Fibroblast of lung (primary cell): ENCODE data around the gene STPG4. TPM values are rescaled to one million over a fixed set of nuclear protein-coding genes. Genes with fewer than 3 reads are reported as not detected.

ENCODE experiments used
- DNase-seq, 2 donors: peaks; one replicate each; pipeline versions ENCODE4 v3.0.0 to v3.0.0-alpha.2; 2010; ENCODE audit warnings: low read depth in 2 of 2
- H2AFZ ChIP-seq: 2 replicates; pipeline ENCODE4 v1.5.1; 2012; ENCODE audit warnings: low read length, control low read depth, inconsistent platforms
- H3K27ac ChIP-seq: 2 replicates; pipeline ENCODE4 v1.5.1; 2011; ENCODE audit warnings: low read length, control low read depth; ENCODE audit not compliant: insufficient read depth
- H3K27me3 ChIP-seq: 2 replicates; pipeline ENCODE4 v1.5.1; 2011; ENCODE audit warnings: mild to moderate bottlenecking, low read length; ENCODE audit not compliant: control insufficient read depth, insufficient read depth
- H3K36me3 ChIP-seq: 2 replicates; pipeline ENCODE4 v1.5.1; 2011; ENCODE audit warnings: low read length; ENCODE audit not compliant: control insufficient read depth, insufficient read depth
- H3K4me1 ChIP-seq: 2 replicates; pipeline ENCODE4 v1.5.1; 2011; ENCODE audit warnings: low read length; ENCODE audit not compliant: control insufficient read depth, insufficient read depth; ENCODE audit errors: extremely low read depth
- H3K4me2 ChIP-seq: 2 replicates; pipeline ENCODE4 v1.5.1; 2011; ENCODE audit warnings: low read length, control low read depth; ENCODE audit not compliant: insufficient read depth; ENCODE audit errors: extremely low read depth
- H3K4me3 ChIP-seq, 4 experiments: fragments of 200-600 bp in 1 of 4; sonication (generic) in 1 of 4; replicated peaks in 1 of 4; 2 replicates each; pipeline ENCODE4 v1.5.1; 2011 to 2016; ENCODE audit warnings: low read length in 4 of 4, low read depth in 3 of 4, mild to moderate bottlenecking in 3 of 4, control low read depth in 2 of 4, inconsistent platforms in 1 of 4, mixed read lengths in 1 of 4; ENCODE audit not compliant: insufficient read depth in 1 of 4; ENCODE audit errors: control extremely low read depth in 1 of 4
- H3K79me2 ChIP-seq: 2 replicates; pipeline ENCODE4 v1.5.1; 2012; ENCODE audit warnings: mild to moderate bottlenecking, low read length, inconsistent platforms; ENCODE audit not compliant: control insufficient read depth, insufficient read depth
- H3K9ac ChIP-seq: 2 replicates; pipeline ENCODE4 v1.5.1; 2011; ENCODE audit warnings: mild to moderate bottlenecking, low read length, control low read depth; ENCODE audit not compliant: insufficient read depth
- H3K9me3 ChIP-seq: 2 replicates; pipeline ENCODE4 v1.5.1; 2012; ENCODE audit warnings: low read depth, low read length; ENCODE audit not compliant: control insufficient read depth, insufficient read depth
- H4K20me1 ChIP-seq: 2 replicates; pipeline ENCODE4 v1.5.1; 2011; ENCODE audit warnings: low read length; ENCODE audit not compliant: control insufficient read depth, insufficient read depth; ENCODE audit errors: extremely low read depth
- EZH2 ChIP-seq: IDR thresholded peaks from 2 replicates; pipeline ENCODE4 v1.5.1; 2012; ENCODE audit warnings: low read length, control low read depth, mild to moderate bottlenecking; ENCODE audit errors: missing control alignments
- polyA plus RNA-seq, 2 donors: library from polyadenylated mRNA; depleted of rRNA in 1 of 2; stranded (reverse) in 1 of 2; unstranded in 1 of 2; fragments of >200 nt; gene quantifications; 2 replicates each; pipeline ENCODE4 v1.2.1, GENCODE V29; 2011 to 2012; ENCODE audit warnings: missing spikeins in 1 of 2
- total RNA-seq: library from RNA; depleted of rRNA; stranded (reverse); fragments of >200 nt; gene quantifications from 2 replicates; pipeline ENCODE4 v1.2.1, GENCODE V29; 2014
- TF ChIP-seq, protein P1 (sequence below), 2 donors: IDR thresholded peaks in 1 of 2; conservative IDR thresholded peaks in 1 of 2; 1 replicate in 1 of 2; 2 replicates in 1 of 2; pipeline ENCODE4 v1.5.1; 2011 to 2012; ENCODE audit warnings: low read length in 2 of 2, control low read depth in 1 of 2, inconsistent platforms in 1 of 2, low read depth in 1 of 2, mild to moderate bottlenecking in 1 of 2

Gene STPG4
- total and polyA plus RNA-seq, 2 donors (not counting 1 experiment from before 2014, with no cell fraction given): 0.33 TPM; not detected in 1

DNA sequence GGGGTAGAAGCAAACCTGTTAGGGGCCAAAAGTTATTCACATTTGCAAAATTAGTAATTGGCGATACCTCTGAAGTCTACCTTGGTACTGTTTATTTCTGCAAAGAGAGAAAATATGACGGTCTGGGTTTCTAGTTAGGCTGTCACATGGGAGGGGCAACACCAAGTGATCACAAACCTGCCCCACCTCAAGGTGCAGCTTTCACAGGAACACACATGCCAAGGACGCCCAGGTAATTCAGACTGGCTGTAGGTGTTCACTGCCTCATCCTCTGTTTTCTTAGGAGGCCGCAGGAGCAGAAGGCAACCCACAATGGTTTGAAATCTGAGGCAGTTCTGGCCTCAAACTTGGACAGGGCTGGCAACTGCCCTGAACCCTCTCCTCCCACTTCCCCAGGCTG is 56.2 kb downstream of the STPG4 start:
- Histone ChIP-seq H3K4me2 (no peak overlapping the region), H3K27ac (no peak overlapping the region), H3K79me2 (no peaks in the 10 kb centered on the region), H4K20me1 (no peaks in the 10 kb centered on the region), H3K4me3 (no peak overlapping the region), H2AFZ (no peak overlapping the region), H3K4me1 (no peaks in the 10 kb centered on the region), H3K36me3 (no peaks in the 10 kb centered on the region), H3K9ac (no peak overlapping the region), H3K9me3 (no peaks in the 10 kb centered on the region), H3K27me3 (no peaks in the 10 kb centered on the region)
- DNase-seq: no peak
- TF ChIP-seq, protein P1, sequence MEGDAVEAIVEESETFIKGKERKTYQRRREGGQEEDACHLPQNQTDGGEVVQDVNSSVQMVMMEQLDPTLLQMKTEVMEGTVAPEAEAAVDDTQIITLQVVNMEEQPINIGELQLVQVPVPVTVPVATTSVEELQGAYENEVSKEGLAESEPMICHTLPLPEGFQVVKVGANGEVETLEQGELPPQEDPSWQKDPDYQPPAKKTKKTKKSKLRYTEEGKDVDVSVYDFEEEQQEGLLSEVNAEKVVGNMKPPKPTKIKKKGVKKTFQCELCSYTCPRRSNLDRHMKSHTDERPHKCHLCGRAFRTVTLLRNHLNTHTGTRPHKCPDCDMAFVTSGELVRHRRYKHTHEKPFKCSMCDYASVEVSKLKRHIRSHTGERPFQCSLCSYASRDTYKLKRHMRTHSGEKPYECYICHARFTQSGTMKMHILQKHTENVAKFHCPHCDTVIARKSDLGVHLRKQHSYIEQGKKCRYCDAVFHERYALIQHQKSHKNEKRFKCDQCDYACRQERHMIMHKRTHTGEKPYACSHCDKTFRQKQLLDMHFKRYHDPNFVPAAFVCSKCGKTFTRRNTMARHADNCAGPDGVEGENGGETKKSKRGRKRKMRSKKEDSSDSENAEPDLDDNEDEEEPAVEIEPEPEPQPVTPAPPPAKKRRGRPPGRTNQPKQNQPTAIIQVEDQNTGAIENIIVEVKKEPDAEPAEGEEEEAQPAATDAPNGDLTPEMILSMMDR (conservative IDR thresholded peaks at IDR 0.05 in 1 of 2, IDR thresholded peaks at IDR 0.05 in 1 of 2; ENCODE audit: low read depth in 1 of 2, low read length in 2 of 2): no peak
- no peak for TF ChIP-seq EZH2

DNA sequence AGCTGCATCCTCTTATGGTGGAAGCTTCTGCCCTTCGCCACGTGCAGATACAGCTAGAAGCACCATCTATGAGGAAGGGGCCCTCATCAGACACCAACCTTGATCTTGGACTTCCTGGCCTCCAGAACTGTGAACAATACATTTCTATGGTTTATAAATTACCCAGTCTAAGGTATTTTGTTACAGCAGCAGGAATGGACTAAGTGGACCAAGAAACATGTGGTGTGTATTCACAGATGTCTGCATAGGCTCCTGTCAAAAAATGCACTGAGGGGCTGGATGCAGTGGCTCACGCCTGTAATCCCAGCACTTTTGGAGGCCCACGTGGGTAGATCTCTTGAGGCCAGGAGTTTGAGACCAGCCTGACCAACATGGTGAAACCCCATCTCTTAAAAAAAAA is 57.5 kb downstream of the STPG4 start:
- Histone ChIP-seq H3K4me2 (no peak overlapping the region), H3K27me3 (no peaks in the 10 kb centered on the region), H3K27ac (no peak overlapping the region), H3K79me2 (no peaks in the 10 kb centered on the region), H3K36me3 (no peaks in the 10 kb centered on the region), H2AFZ (no peak overlapping the region), H3K9ac (no peak overlapping the region), H3K4me3 (no peak overlapping the region), H3K9me3 (no peaks in the 10 kb centered on the region), H4K20me1 (no peaks in the 10 kb centered on the region), H3K4me1 (no peaks in the 10 kb centered on the region)
- no peak for TF ChIP-seq EZH2
- TF ChIP-seq, protein P1 (conservative IDR thresholded peaks at IDR 0.05 in 1 of 2, IDR thresholded peaks at IDR 0.05 in 1 of 2; ENCODE audit: low read depth in 1 of 2, low read length in 2 of 2): no peak
- no peak for DNase-seq

DNA sequence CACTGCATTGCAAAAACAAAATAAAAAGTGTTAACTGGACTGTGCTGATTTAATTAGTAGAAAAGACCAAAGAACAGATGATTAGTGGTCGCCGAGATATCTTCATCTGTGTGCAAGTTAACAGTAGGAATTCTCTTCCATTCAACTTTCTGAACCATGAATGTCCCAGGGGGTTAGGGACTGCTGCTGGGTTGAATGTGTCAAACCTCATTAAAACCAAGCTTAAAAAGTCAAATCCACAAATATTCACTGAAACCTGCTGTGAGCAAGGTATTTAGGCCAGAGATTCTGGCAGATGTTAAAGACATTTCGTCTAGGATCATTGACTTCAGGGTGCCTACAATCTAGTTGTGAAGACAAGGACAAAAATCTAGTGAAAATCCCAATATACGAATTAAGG is 58.7 kb downstream of the STPG4 start:
- no peak for TF ChIP-seq EZH2
- TF ChIP-seq, protein P1 (conservative IDR thresholded peaks at IDR 0.05 in 1 of 2, IDR thresholded peaks at IDR 0.05 in 1 of 2; ENCODE audit: low read depth in 1 of 2, low read length in 2 of 2): no peak

More for the DNA sequence above, 58.7 kb downstream of the STPG4 start:
- Histone ChIP-seq H3K27me3 (no peaks in the 10 kb centered on the region), H4K20me1 (no peaks in the 10 kb centered on the region), H3K4me1 (peaks cover under 1% of the 10 kb centered on the region), H3K9me3 (no peaks in the 10 kb centered on the region), H3K79me2 (no peaks in the 10 kb centered on the region), H3K4me2 (no peak overlapping the region), H2AFZ (no peak overlapping the region), H3K9ac (no peak overlapping the region), H3K4me3 (no peak overlapping the region), H3K27ac (no peak overlapping the region), H3K36me3 (no peaks in the 10 kb centered on the region)
- DNase-seq: no peak
